ENCODE results near the gene DIP2B.

DIP2B gene

GRCh38 chr12:50529345-50529744 is 24.6 kb downstream of the DIP2B start:
- TF ChIP-seq CTCF (IDR thresholded peaks at IDR 0.05; ENCODE audit: control insufficient read depth, insufficient read depth, low read depth, low read length, missing control alignments): no peak

GRCh38 chr12:50530532-50530931 is 25.7 kb downstream of the DIP2B start:
- DNase-seq (ENCODE audit: low read depth): no peak
- no peak overlapping the region for H3K4me3 ChIP-seq (ENCODE audit: control insufficient read depth, low read depth, low read length)
- no peak for TF ChIP-seq CTCF (IDR thresholded peaks at IDR 0.05; ENCODE audit: control insufficient read depth, insufficient read depth, low read depth, low read length, missing control alignments)

More at GRCh38 chr12:50529345-50529744, 24.6 kb downstream of the DIP2B start:
- H3K4me3 ChIP-seq (ENCODE audit: control insufficient read depth, low read depth, low read length): no peak overlapping the region
- DNase-seq (ENCODE audit: low read depth): no peak

- no peak for TF ChIP-seq CTCF (IDR thresholded peaks at IDR 0.05; ENCODE audit: control insufficient read depth, insufficient read depth, low read depth, low read length, missing control alignments)
- H3K4me3 ChIP-seq (ENCODE audit: control insufficient read depth, low read depth, low read length): no peak overlapping the region
- DNase-seq (ENCODE audit: low read depth): no peak
Measured at GRCh38 chr12:50533203-50533584, 28.4 kb downstream of the DIP2B start.

- no peak for TF ChIP-seq CTCF (IDR thresholded peaks at IDR 0.05; ENCODE audit: control insufficient read depth, insufficient read depth, low read depth, low read length, missing control alignments)
- no peak for DNase-seq (ENCODE audit: low read depth)
- no peak overlapping the region for H3K4me3 ChIP-seq (ENCODE audit: control insufficient read depth, low read depth, low read length)
Measured at GRCh38 chr12:50533971-50534370, 29.2 kb downstream of the DIP2B start.

GRCh38 chr12:50536831-50537537 is 32.2 kb downstream of the DIP2B start:
- H3K4me3 ChIP-seq (ENCODE audit: control insufficient read depth, low read depth, low read length): no peak overlapping the region
- no peak for DNase-seq (ENCODE audit: low read depth)
- no peak for TF ChIP-seq CTCF (IDR thresholded peaks at IDR 0.05; ENCODE audit: control insufficient read depth, insufficient read depth, low read depth, low read length, missing control alignments)

- DNase-seq (ENCODE audit: low read depth): no peak
- H3K4me3 ChIP-seq (ENCODE audit: control insufficient read depth, low read depth, low read length): no peak overlapping the region
- no peak for TF ChIP-seq CTCF (IDR thresholded peaks at IDR 0.05; ENCODE audit: control insufficient read depth, insufficient read depth, low read depth, low read length, missing control alignments)
Measured at GRCh38 chr12:50537538-50537919, 32.7 kb downstream of the DIP2B start.

Data from AG09309 (cell line).